PC-9 (cell line): ENCODE data around the gene ZNF429. TPM values are rescaled to one million over a fixed set of nuclear protein-coding genes. Genes with fewer than 3 reads are reported as not detected.

ENCODE experiments used
- BruUV-seq: library from RNA; stranded (reverse); fragments of 400-500 nt; replicated peaks from 2 replicates; lab custom pipeline; 2021; lab: Mats Ljungman, UMichigan
- CTCF ChIA-PET: fragments of 300-600 bp; sonication (Branson Sonifier 250); formaldehyde crosslinking; loops from one replicate; lab custom pipeline; 2022; ENCODE audit warnings: antibody characterized with exemption; lab: Charles Lee
- POLR2A ChIA-PET: fragments of 300-600 bp; sonication (Branson Sonifier 250); formaldehyde crosslinking; loops from one replicate; lab custom pipeline; 2022; ENCODE audit warnings: antibody characterized with exemption; ENCODE audit not compliant: unreplicated experiment; lab: Charles Lee
- DNase-seq, 2 experiments: peaks; one replicate each; pipeline versions ENCODE4 v3.0.0 to v3.0.0-alpha.2; 2015 to 2022; ENCODE audit warnings: mixed read lengths in 1 of 2
- H2AFZ ChIP-seq: fragments of 200-600 bp; sonication (generic); 2 replicates; pipeline ENCODE4 v1.8.1; 2017; ENCODE audit warnings: antibody characterized with exemption
- H3F3A ChIP-seq: fragments of 200-600 bp; sonication (generic); 2 replicates; pipeline ENCODE4 v1.8.1; 2017; ENCODE audit warnings: antibody characterized with exemption, mild to moderate bottlenecking, low read depth; ENCODE audit not compliant: insufficient read depth
- H3K27ac ChIP-seq: fragments of 200-600 bp; sonication (generic); 2 replicates; pipeline ENCODE4 v1.6.1; 2016; ENCODE audit warnings: mixed run types
- H3K27me3 ChIP-seq: fragments of 200-600 bp; sonication (generic); 2 replicates; pipeline ENCODE4 v1.6.1; 2016; ENCODE audit warnings: low read depth, mixed run types; ENCODE audit not compliant: insufficient read depth
- H3K36me3 ChIP-seq: fragments of 200-600 bp; sonication (generic); 2 replicates; pipeline ENCODE4 v1.6.1; 2016; ENCODE audit warnings: low read depth, mixed run types
- H3K4me1 ChIP-seq: fragments of 200-600 bp; sonication (generic); replicated peaks from 2 replicates; pipeline ENCODE4 v1.6.1; 2016; ENCODE audit warnings: mixed run types; ENCODE audit not compliant: insufficient read depth
- H3K4me2 ChIP-seq: fragments of 200-600 bp; sonication (generic); 2 replicates; pipeline ENCODE4 v1.6.1; 2017; ENCODE audit warnings: mixed run types
- H3K4me3 ChIP-seq: fragments of 200-600 bp; sonication (generic); 2 replicates; pipeline ENCODE4 v1.6.1; 2016; ENCODE audit warnings: mixed run types
- H3K79me2 ChIP-seq: fragments of 200-600 bp; sonication (generic); 2 replicates; pipeline ENCODE4 v1.6.1; 2017; ENCODE audit warnings: low read depth, mixed run types
- H3K9me2 ChIP-seq: fragments of 200-600 bp; sonication (generic); 2 replicates; pipeline ENCODE4 v1.8.1; 2017; ENCODE audit warnings: mild to moderate bottlenecking; ENCODE audit not compliant: insufficient read depth
- H3K9me3 ChIP-seq: fragments of 200-600 bp; sonication (generic); 2 replicates; pipeline ENCODE4 v1.8.1; 2016; ENCODE audit warnings: low read depth; ENCODE audit not compliant: insufficient read depth
- H4K20me1 ChIP-seq: fragments of 200-600 bp; sonication (generic); 2 replicates; pipeline ENCODE4 v1.8.1; 2017; ENCODE audit not compliant: insufficient read depth
- EZH2 ChIP-seq: fragments of 200-600 bp; sonication (generic); IDR thresholded peaks from 2 replicates; pipeline ENCODE4 v1.8.0; 2017; ENCODE audit warnings: antibody characterized with exemption, low read depth
- intact Hi-C: fragments of 100-400 bp; cut with micrococcal nuclease; formaldehyde crosslinking; loops from one replicate; pipeline ENCODE4 v1.10.0; 2022; ENCODE audit not compliant: unreplicated experiment
- total RNA-seq: library from RNA; stranded (reverse); gene quantifications from 2 replicates; pipeline ENCODE4 v1.2.3, GENCODE V29; 2021
- TF ChIP-seq, protein P1 (sequence below): fragments of 200-600 bp; sonication (generic); conservative IDR thresholded peaks from 2 replicates; pipeline ENCODE4 v1.6.1; 2017; ENCODE audit warnings: mixed run types, antibody characterized with exemption, mild to moderate bottlenecking, moderate library complexity

Gene ZNF429
- total RNA-seq, 1 experiment from 2014 or later = 10.0 TPM

DNA sequence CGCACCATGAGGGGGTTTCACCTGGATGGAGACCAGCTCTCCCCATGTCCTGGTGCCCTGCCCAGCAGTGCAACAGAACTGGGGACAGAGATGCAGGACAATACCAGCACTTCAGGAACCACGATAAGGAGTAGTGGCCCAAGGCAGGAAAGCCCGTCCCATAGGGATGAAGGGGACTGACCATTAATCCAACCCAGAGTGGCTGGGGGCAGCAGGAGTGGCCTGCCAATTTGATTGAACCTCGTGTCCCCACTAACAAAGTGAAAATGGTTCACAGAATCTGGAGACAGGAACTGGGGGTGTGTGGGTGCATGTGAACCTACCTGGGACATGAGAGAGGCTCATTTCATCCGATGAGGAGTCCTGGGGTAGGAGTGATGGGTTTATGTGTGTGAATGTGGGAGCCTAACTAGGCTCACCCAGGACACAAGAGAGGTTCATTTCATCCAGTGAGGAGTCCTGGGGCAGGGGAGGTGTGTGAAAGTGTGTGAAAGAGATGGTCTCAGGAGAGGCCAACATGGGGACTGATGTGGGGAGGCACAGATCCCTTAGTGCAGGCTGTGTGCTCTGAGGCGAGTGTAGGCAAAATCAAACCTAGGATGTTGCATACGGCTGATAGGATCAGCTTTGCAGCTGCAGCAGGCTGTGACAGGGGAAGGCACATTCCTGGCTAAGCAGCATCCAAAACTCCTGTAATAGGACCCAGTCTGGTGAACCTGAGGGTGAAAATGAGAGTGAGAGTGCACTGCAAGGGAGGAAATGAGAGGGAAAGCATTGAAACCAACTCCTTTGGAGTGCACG lies 98.2 kb downstream of the ZNF429 start:
- ChIA-PET POLR2A (no interaction called here), CTCF (no interaction called here)
- Histone ChIP-seq H3K27me3 (no peaks in the 10 kb centered on the region), H4K20me1 (no peaks in the 10 kb centered on the region), H3K9me2 (no peaks in the 10 kb centered on the region), H2AFZ (peak overlapping the region; percentile 84; the same call in 1 of the 2 replicates), H3F3A (no peaks in the 10 kb centered on the region), H3K4me1 (no peaks in the 10 kb centered on the region), H3K9me3 (no peaks in the 10 kb centered on the region), H3K4me2 (peak overlapping the region; percentile 81), H3K36me3 (no peaks in the 10 kb centered on the region), H3K4me3 (peak overlapping the region; percentile 63; the same call in 1 of the 2 replicates), H3K79me2 (no peaks in the 10 kb centered on the region), H3K27ac (no peak overlapping the region)
- DNase-seq = no peak
- intact Hi-C loops = no loop called here
- no TSS peak for BruUV-seq
- TF ChIP-seq, protein P1, sequence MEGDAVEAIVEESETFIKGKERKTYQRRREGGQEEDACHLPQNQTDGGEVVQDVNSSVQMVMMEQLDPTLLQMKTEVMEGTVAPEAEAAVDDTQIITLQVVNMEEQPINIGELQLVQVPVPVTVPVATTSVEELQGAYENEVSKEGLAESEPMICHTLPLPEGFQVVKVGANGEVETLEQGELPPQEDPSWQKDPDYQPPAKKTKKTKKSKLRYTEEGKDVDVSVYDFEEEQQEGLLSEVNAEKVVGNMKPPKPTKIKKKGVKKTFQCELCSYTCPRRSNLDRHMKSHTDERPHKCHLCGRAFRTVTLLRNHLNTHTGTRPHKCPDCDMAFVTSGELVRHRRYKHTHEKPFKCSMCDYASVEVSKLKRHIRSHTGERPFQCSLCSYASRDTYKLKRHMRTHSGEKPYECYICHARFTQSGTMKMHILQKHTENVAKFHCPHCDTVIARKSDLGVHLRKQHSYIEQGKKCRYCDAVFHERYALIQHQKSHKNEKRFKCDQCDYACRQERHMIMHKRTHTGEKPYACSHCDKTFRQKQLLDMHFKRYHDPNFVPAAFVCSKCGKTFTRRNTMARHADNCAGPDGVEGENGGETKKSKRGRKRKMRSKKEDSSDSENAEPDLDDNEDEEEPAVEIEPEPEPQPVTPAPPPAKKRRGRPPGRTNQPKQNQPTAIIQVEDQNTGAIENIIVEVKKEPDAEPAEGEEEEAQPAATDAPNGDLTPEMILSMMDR = no peak
- no peak for TF ChIP-seq EZH2

DNA sequence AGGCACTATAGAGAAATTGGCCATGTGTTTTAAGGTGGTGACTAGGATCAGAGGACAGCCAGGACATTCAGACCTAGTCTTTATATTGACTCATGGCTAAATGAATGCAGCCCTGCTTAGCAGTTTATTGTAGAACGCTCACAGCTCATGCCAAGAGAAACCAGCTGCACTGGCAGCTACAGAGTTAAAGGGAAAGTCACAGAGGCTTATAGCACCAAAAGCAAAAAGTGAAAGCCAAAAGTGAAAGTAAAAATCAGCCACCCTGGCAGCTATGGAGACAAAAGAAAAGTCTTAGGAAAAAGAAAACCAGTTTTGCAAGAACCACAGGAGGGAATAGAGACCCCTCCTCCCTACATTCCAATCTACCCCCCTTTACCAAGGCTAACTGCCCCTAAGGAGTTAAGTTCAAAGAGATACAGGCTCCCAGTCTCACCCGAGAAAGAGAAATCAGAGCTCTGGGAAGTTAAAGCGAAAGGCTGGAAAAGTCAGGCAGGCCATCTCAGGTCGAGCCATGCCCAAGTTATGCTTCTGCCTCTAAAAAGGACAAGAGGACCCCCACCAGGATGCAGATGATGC lies 99.0 kb downstream of the ZNF429 start:
- H3F3A ChIP-seq = no peaks in the 10 kb centered on the region
- POLR2A ChIA-PET = interaction anchor here (0.6 kb wide), 1 partner anchor 267 kb away, joined by 4 read pairs; no protein-coding TSS in a partner anchor
- DNase-seq = peak in 1 of 2 experiments; percentile 7
- no peaks in the 10 kb centered on the region for H4K20me1 ChIP-seq
- H3K27me3 ChIP-seq = no peaks in the 10 kb centered on the region
- H3K4me1 ChIP-seq = no peaks in the 10 kb centered on the region
- peak overlapping the region; percentile 63 for H3K4me3 ChIP-seq
- H3K36me3 ChIP-seq = no peaks in the 10 kb centered on the region
- H3K9me2 ChIP-seq = no peaks in the 10 kb centered on the region
- TF ChIP-seq, protein P1 = no peak
- no peak for TF ChIP-seq EZH2
- intact Hi-C loops = no loop called here
- H3K9me3 ChIP-seq = no peaks in the 10 kb centered on the region
- CTCF ChIA-PET = no interaction called here
- H3K79me2 ChIP-seq = no peaks in the 10 kb centered on the region
- no peak overlapping the region for H3K27ac ChIP-seq
- peak overlapping the region; percentile 84 for H2AFZ ChIP-seq
- no TSS peak for BruUV-seq
- H3K4me2 ChIP-seq = peak overlapping the region; percentile 81

Other genes starting within 250 kb of the ZNF429 start
- gene ZNF708, start 176.2 kb upstream of the ZNF429 start, total RNA-seq = 2.5 and 4.2 TPM in 2 replicates
- gene ZNF738, start 146.6 kb upstream of the ZNF429 start, total RNA-seq = 11.9 and 14.0 TPM in 2 replicates
- 14.5 and 16.6 TPM in 2 replicates for gene ZNF493, start 108.5 kb upstream of the ZNF429 start, total RNA-seq